ENCODE results near the gene RNF175.

- TF ChIP-seq CTCF (IDR thresholded peaks at IDR 0.05) (no peak), EP300 (IDR thresholded peaks at IDR 0.05) (no peak), POLR2AphosphoS5 (IDR thresholded peaks at IDR 0.05) (no peak), POLR2A (IDR thresholded peaks at IDR 0.05) (no peak)
Measured at GRCh38 chr4:153765894-153766293, 6.1 kb upstream of the RNF175 start.

All from sigmoid colon (tissue), 4 donors.